Adipocyte (in vitro differentiated cells): Measurements from ENCODE around the gene PLCG1.

Source experiments
- DNase-seq: peaks from one replicate; pipeline ENCODE4 v3.0.0-alpha.2; 2015; ENCODE audit warnings: low read depth
- H3K27me3 ChIP-seq: replicated peaks from 2 replicates; pipeline ENCODE4 v1.7.0; 2013; ENCODE audit warnings: mild to moderate bottlenecking, low read length, moderate library complexity; ENCODE audit not compliant: control insufficient read depth, insufficient read depth
- H3K36me3 ChIP-seq: 2 replicates; pipeline ENCODE4 v1.7.0; 2013; ENCODE audit warnings: low read length, mild to moderate bottlenecking, moderate library complexity; ENCODE audit not compliant: control insufficient read depth, insufficient read depth, severe bottlenecking
- H3K4me1 ChIP-seq: 2 replicates; pipeline ENCODE4 v1.7.0; 2013; ENCODE audit warnings: mild to moderate bottlenecking, low read length, moderate library complexity; ENCODE audit not compliant: control insufficient read depth, insufficient read depth
- H3K4me3 ChIP-seq: 2 replicates; pipeline ENCODE4 v1.7.0; 2013; ENCODE audit warnings: mild to moderate bottlenecking, low read length, moderate library complexity
- H3K9ac ChIP-seq: 2 replicates; pipeline ENCODE4 v1.7.0; 2013; ENCODE audit warnings: mild to moderate bottlenecking, low read length, moderate library complexity
- H3K9me3 ChIP-seq: 2 replicates; pipeline ENCODE4 v1.7.0; 2013; ENCODE audit warnings: mild to moderate bottlenecking, low read length, moderate library complexity; ENCODE audit not compliant: control insufficient read depth

PLCG1 gene

DNA sequence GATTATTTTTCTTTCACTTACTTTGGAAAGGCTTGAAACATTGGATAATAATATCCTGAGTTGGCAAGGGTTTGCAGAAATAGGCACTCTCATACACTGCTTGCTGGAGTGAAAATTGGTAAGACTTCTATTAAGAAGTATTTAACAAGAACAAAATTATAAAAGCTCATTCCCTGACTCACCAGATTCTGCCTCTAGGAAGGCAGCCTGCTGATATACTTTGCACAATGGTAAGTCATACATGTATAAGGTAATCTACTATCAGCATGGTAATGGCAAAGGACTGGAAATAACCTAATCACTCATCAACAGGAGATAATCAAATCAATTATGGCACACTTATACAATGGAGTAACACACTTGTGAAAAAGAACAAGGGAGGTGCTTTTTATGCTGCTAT is 85.8 kb downstream of the PLCG1 start:
- H3K4me1 ChIP-seq = peaks cover 43% of the 10 kb centered on the region
- H3K36me3 ChIP-seq = no peaks in the 10 kb centered on the region
- peak overlapping the region; percentile 1 for H3K9ac ChIP-seq
- no peak overlapping the region for H3K4me3 ChIP-seq
- no peaks in the 10 kb centered on the region for H3K27me3 ChIP-seq
- no peaks in the 10 kb centered on the region for H3K9me3 ChIP-seq
- peak; percentile 44 for DNase-seq

- no peak for DNase-seq
- Histone ChIP-seq H3K36me3 (no peaks in the 10 kb centered on the region), H3K27me3 (no peaks in the 10 kb centered on the region), H3K4me3 (no peak overlapping the region), H3K4me1 (peaks cover 43% of the 10 kb centered on the region), H3K9ac (no peak overlapping the region), H3K9me3 (no peaks in the 10 kb centered on the region)
Measured at GRCh38 chr20:41224281-41224680, 86.9 kb downstream of the PLCG1 start.

DNA sequence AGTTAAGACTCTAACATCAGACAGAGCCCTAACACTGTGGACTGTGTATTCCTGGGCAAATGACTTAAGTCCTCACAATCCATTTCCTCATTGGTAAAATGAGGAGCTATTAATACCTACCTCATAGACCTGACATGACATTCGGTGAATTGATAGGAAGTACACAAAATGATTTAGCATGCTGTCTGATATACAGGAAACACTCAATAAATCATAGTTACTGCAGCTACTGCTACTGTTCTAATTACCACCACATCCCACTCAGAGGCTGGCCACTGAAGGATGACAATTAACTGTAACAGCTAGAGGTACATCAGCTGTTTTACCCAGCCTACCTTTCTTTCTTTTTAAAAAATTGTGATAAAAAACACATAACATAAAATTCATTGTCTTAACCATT is 87.7 kb downstream of the PLCG1 start:
- DNase-seq = no peak
- H3K36me3 ChIP-seq = no peaks in the 10 kb centered on the region

GRCh38 chr20:41226426-41226825 is 89.1 kb downstream of the PLCG1 start:
- Histone ChIP-seq H3K4me3 (no peak overlapping the region), H3K4me1 (peaks cover 45% of the 10 kb centered on the region), H3K9ac (no peak overlapping the region), H3K36me3 (no peaks in the 10 kb centered on the region), H3K9me3 (no peaks in the 10 kb centered on the region), H3K27me3 (no peaks in the 10 kb centered on the region)
- no peak for DNase-seq

More for the DNA sequence above, 87.7 kb downstream of the PLCG1 start:
- H3K9ac ChIP-seq = no peak overlapping the region
- no peaks in the 10 kb centered on the region for H3K9me3 ChIP-seq
- no peak overlapping the region for H3K4me3 ChIP-seq
- H3K27me3 ChIP-seq = no peaks in the 10 kb centered on the region
- peaks cover 45% of the 10 kb centered on the region for H3K4me1 ChIP-seq
